HG03159 (cell line): Measurements from ENCODE around the gene SCUBE2.
A peak's percentile ranks its signal among the peaks of the same experiment; 100 is the strongest.

Source experiments
- ATAC-seq: cut with Tn5 transposase; IDR thresholded peaks from one replicate; pipeline ENCODE4 v1.9.1; 2021; ENCODE audit warnings: mild to moderate bottlenecking, moderate library complexity; ENCODE audit not compliant: unreplicated experiment

The SCUBE2 gene

DNA sequence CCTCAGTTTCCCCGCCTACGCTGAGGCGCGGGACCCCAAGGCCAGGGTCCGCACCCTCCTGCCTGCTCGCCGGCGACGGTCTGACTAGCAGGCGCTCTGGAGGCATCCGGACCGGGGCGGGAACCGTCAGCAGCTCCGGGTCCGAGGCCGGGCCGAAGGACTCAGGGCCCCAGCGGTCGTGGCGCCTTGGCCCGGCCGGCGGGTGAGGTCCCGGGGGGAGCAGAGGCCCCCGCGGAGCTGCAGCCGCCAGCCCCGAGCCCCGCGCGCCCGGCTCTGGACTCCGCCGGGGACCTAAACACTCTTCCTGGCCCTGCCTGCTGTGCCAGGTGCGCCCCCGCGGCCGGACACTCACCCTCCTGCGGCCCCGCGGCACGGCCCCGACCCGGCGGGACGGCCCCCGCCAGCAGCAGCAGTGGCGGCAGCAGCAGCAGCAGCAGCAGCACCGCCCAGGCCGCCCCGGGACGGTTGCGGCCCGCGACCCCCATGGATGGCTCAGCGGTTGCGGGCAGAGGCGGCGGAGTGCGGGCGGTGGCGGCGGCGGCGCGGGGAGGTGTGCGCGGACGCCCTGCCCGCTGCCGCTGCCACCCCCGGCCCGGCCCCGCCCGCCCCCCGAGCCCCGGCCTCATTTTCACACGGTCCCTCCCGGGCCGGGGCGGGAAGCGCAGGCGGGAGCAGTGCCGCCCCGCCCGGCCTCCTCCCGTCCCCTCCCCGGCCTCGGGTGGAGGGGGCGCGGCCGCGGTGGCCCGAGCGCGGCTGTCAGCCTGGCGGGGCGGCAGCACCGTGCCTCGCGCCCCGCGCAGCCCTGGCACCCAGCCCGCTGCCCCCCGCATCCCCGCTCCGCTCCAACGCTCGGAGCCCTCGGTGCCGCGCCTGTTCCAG, at the start of gene SCUBE2:
SCUBE2 (minus strand) TSS at position 556 of the 879 bp plus-strand sequence; CDS start at position 485, 71 bp downstream.
- ATAC-seq, result no peak

DNA sequence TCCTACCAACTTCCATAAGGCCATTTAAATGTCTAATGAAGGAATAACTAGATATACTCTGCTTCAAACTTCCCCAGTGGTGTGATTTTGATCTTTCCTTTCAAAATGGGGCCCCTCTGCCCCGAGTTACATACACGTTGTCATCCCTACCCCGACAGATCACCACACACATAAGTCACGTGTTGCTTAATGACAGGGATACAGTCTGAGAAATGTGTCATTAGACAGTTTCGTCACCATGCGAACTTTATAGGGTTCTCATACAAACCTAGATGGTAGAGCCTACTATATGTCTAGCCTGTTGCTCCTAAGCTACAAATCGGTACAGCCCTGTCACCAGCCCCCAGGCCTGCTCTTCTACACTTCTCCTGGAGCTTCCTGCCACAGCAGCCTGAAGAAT, 49.8 kb upstream of the SCUBE2 start:
- no peak for ATAC-seq

DNA sequence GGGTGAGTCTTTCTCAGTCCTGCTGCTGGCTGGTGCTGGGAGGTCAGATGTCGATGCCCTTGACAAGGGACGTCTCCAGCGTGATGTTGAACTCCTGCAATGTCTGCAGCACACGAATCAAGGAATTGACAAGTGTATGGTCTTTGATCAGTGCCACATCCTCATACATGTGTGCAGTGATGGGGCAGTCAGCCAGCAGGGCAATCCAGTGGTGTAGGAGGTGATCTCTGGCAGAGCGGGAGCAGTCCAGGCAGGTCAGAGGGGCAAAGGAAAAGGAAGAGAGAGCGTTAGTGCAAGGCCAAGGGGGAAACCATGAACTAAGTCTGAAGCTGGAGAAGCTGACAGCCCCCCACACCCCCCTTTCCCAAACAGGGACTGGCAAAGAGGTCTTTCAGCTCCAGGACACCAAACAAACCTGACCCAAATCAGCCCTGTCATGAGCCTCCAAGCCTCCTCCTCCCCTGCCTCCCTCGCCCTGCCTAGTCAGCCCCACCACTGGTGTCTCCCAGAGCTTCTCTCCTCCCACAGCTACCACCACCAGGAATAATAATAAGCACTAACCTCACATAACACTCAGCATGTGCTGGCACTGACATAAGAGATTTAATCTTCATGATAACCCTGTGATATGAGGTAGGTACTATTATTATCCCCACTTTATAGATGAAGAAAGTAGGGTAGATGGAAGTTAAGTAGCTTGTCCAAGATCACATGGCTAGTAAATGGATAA, 48.4 kb upstream of the SCUBE2 start:
- no peak for ATAC-seq

DNA sequence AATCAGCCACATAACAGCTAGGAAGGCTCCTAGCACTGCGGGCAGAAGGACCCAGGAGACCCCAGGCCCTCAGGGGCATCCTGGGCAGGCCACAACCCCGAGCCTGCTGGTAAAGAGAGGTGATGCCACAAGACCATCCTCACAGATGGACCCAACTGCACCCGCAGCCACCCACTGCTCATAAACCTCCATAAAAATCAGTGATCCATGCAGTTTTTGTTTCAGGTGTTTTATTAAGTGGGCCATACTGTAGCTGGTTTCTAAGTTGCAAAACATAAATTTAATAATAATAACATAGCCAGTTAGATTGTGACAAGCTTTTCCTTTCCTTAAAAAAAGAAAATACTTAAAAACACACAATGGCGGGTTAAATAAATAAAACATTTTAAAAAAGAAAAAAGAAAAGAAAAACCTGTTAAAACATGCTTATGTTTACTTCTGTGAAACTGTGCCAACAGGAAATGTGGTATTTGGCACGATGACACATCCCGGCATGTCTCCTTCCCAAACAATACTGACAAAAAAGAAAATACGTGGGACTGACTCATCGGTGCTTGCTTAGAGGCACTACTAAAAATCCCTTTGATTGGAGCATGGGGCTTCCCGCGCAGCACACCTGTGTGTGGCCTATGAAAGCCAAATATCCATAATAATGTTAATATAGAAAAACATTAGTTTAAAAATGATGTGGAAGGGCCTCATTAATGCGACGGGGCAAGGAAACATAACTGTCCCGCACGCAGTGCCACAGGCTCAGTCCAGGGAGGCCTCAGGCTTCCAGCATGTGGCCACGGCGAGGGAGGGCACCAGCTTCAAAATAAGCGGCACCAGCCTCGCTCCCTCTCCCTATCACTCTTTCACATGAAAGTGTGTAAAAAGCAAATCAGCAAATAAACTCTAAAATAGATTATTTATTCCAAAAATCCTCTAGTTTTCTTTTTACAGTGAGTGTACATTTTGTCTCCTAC, 47.5 kb upstream of the SCUBE2 start:
- no peak for ATAC-seq

DNA sequence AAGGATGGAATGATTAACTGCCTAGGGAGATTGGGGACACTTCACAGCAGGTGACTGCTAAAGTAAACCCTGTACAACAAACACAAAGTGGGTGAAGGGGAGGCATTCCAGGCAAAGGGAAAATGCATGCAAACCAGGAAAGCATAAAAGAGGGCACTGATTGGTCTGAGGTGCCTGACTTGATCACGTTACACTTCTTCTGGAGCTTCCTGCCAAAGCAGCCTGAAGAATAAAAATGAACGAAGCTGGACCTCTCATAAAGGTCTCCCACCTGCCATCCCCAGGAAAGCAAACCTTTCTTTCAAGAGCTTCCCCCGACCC, 46.7 kb upstream of the SCUBE2 start:
- ATAC-seq, result no peak

DNA sequence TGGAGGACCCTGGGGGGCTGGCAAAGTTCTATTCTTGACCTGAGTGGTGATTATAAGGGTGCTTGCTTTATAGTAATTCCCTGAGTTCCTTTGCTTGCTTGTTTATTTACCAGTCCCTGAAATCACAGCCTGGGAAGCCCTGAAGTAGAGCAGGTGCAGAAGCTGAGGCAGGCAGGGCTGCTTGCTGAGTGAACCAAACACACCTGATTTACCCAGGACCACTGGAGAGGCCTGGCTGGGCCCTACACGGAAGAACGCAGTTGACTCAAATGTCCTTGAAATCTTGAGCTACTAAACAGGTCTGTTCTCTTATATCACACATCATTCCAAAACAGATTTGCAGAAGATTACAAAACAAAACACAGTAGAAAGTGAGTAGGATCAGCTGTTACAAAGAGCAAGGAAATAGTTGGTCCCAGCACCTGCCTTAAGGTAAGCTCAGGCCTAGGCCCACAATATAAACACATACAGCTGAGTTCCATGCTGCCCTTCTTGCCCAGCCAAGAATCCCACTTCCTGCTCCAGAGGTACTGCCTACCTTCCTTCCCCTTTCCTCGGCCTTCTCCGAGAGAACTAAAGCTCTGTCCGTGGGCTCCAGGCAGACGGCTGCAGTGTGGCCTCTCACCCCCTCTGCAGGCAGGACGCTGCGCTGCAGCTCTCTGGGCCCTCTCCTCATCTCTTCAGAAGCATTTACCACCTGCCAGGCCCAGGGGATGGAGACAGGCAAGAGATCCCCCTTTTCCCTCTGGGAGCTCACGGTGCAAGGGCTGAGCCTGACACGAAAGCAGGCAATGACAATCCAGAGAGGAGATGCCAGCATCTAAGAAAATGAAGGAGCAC, 46.1 kb upstream of the SCUBE2 start:
- ATAC-seq, result peak; percentile 89

DNA sequence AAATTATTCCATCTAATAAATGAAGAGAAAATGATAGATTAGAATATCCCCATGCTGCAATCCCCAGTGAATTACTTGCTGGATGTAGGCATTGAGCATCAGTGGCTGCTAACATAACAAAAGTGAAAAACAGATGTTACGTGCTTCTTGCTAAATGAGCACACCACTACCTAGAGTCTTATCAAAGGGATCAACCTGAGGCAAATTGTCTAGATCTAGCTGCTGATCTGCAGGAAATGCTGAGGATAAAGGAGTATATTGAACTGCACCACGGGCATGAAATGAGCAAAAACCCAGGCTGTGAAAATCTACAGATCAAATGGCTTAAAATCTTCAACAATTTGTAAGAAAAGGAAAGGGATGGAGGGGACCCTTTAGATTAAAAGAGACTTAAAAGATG, 45.3 kb upstream of the SCUBE2 start:
- ATAC-seq, result no peak

DNA sequence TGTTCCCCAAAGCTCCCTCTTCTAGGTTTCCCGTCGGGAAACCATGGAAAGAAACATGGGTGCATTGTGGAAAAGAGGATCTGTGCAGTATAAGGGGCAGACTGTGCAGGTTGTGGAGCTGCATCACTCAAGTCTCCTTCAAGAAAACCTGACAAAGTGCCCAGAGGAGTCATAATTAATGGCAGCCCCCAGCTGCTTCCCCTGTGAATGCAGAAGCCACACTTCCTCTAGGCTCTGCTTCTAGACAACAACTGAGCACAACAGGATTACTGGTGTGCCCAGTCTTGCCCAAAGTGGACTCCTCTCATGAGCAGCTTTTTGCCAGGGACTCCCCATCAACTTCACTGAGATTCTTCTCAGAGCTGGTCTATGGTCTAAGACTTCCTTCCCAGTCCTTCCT, 42.6 kb upstream of the SCUBE2 start:
- ATAC-seq, result no peak

DNA sequence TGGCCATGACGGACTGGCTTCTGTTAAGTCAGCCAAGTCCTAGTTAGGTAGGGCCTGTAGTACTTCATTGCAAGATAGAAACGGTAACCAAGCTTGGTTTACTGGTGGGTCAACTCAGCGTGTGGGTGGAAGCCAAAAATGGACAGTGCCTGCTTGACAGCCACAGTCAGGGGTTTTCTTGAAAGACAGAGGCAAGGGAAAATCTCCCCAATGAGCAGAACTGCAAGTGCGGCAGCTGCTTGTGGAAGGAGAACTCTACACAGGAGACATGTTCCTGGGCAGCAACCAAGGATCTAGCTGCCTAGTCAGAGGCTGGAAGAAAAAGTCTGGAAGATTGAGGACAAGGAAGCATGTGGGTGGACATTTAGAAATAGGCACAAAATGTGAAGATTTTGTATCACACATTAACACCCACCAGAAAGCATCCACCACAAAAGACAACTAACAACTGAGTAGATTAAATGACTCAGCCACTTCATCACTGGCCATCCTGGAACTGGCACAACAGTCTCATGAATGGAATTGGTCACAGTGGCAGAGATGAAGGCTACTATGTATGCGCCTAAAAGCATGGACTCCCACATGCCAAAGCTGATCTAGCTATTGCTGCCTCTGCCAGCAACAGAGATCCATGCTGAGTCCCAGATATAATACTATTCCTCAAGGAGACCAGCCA, 40.9 kb upstream of the SCUBE2 start:
- ATAC-seq, result no peak

DNA sequence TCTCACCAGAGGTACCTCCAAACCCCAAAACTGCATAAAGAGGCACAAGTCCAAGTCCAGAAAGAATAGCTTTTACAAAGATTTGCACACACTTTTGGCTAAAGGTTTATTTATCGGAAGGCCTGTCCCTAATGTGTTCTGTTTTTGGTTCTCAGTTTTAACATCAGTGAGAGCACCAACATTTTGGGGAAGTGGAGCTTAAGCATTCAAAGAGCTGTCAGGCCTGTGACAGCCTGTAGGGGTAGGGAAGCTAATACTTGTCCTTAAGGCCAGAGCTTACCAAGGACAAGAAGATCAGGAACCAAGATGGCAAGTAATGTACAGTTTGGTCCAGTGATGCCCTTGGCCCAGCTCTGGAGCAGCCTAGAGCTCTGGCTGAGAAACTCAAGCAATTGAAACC, 38.9 kb upstream of the SCUBE2 start:
- ATAC-seq, result no peak

DNA sequence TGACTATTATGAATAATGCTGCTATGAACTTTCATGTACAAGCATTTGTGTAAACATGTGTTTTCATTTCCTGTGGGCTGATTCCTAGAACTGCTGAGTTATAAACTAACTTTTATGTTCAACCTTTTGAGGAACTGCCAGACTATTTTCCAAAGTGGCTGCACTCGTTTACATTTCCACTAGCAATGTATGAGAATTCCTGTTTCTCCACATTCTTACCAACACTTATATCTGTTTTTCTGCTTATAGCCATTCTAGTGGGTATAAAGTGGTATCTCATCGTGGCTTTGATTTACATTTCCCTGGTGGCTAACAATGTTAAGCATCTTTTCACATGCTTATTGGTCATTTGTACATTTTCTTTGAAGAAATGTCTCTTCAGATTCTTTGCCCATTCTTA, 35.2 kb upstream of the SCUBE2 start:
- ATAC-seq, result no peak

DNA sequence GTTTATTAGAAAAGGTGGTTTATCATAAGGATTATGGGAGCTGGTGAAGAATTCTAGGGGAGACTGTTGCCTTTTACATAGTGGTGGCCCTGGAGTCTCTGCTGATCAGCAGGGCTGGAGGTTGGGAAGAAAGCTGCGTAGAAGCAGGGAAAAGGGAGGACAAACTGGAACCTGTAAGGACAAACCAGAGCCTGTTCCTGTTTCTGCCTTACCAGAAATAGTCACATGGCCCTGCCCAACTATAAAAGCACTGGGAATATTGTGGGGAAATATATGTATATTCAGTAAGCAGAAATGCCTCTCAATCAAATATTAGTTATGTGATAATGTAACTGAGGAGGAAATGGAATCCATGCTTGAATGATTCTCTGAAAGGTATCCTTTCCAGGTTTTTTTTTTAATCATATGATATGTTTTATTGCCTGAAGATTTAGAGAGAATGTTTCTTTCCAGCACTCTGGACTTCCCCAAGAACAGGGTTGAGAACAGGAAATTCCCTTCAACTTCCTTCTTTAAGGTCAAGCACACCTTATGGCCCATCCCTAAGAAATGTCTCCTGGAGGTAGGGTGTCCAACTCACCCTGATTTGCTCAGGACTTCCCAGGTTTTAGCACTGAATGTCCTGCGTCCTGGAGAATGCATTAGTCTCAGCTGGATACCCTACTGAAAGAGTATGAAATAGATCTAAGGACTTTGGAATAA, 33.9 kb upstream of the SCUBE2 start:
- no peak for ATAC-seq

DNA sequence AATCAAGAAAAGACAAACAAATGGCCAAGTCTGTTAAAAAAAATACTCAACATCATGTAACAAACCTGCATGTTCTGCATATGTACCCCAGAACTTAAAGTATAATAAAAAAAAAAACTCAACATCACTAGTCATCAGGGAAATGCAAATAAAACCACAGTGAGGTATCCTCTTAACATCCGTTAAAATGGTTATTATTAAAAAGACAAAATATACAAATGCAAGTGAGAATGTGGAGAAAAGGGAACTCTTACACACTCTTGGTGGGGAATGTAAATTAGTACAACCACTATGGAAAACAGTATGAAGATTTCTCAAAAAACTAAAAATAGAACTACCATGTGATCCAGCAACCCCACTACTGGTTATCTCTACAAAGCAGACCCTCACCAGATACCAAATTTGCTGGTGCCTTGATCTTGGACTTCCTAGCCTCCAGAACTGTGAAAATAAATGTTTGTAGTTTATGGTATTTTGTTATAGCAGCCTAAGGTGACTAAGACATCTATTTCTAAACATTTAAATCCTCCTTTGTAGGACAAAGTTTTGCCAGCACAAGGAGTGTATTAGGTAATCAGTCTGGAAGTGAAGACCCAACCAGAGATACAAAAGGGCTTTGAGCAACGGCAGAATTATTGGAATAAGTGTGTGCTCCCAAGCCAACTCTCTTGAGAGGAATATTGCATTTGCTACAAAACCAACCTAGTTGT, 32.4 kb upstream of the SCUBE2 start:
- no peak for ATAC-seq

DNA sequence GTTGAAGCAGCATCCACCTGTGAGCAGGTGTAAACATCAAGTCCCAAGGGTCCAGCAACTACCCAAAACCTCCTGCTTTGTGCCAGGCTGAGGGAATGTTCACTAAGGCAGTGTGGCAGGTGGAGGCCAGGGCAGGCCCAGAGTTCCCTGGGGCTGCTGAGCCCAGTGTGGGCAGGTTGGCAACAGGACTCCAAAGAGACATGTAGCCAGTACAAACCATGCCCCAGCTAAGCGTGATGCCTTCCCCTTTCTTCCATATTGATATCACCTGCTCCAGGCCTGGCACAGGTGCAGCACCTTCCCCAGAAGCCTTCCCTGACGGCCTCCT, 30.0 kb upstream of the SCUBE2 start:
- no peak for ATAC-seq

DNA sequence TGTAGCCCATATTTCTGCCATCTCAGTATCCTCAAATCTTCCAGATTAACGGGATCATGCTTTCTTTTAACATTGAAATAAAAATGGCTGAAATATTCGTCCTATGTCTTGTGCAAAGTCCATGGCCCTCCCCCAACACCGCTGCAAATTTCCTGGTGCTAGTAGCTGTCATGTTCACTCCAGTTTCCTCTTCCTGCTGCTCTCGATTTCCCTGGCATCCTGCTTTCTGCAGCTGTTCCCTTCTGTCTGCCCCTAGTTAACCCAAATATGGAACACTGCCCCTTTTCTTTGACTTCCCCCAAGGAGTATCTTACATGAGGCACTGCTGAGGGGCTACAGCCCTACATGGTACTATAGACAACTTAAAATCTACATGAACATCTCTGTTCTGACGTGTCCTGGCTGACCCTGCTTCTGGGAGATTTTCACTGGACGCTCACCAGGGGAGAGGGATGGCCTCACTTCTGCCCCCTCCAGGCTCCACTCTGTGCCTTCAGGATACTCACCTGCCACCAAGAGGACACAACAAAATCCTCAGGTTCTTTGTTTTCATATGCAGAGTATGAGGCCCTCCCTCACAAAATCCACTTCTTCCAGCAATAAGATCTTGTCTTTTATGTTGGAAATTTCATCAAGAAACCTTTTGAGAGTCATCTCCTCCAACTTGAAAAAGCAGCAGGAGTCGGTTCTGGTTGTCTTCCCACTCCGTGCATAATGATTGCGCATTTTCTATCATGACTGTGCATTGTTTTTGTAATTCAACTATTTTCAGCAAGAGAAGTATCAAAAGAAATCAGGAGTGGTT, 29.5 kb upstream of the SCUBE2 start:
- no peak for ATAC-seq

DNA sequence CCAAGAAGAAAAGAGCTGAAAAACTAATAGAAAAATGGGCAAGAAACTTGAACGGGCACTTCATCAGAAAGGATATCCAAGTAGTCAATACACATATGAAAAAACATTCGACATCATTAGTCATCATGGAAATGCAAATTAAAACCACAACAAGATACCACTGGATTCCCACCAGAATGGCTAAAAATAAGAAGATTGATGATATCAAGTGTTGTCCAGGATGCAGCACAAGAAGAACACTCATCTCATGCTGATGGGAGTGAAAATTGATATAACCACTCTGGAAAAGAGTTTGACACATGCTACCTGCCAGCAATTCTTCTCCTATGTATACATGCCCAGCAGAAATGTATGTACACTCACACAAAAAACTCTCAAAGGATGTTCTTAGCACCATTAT, 26.9 kb upstream of the SCUBE2 start:
- no peak for ATAC-seq

DNA sequence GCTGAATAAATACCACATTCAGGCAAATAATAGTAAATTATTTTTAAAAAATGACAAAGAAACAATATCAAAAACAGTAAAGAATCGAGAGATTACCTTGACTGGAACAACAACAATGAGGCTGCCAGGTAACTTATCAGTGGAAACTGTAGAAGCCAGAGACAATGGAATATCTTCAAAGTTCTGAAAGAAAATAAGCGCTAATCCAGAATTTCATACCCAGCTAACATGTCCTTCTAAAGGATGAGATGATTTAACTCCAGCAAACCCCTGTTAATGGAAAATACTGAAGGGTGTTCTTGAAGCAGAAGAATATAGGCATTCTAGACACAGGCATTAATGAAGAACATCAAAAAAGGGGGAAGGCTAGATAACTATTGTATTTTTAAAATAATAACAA, 20.7 kb upstream of the SCUBE2 start:
- ATAC-seq, result no peak
